Measurements from ENCODE around the gene MAP4K4. TPM values are rescaled to one million over a fixed set of nuclear protein-coding genes. Genes with fewer than 3 reads are reported as not detected.

MAP4K4 gene
- total and polyA plus RNA-seq, 2 of the 4 experiments (the other 2 are of a cell fraction), result 89.4 to 124 TPM

- Histone ChIP-seq H3K27me3 (ENCODE audit: control insufficient read depth, insufficient read depth, low read length) (no peaks in the 10 kb centered on the region), H3K18ac (ENCODE audit: low read depth, low read length) (no peak overlapping the region), H3K27ac (ENCODE audit: insufficient read depth, low read length) (no peak overlapping the region), H3K23ac (ENCODE audit: low read depth, low read length) (no peak overlapping the region; the same call in 1 of the 2 replicates), H4K8ac (ENCODE audit: low read depth in 2 of 2, low read length in 2 of 2) (no peak overlapping the region), H3K9me1 (ENCODE audit: insufficient read depth, low read length) (peaks cover 33% of the 10 kb centered on the region), H2BK15ac (ENCODE audit: low read depth, low read length) (no peak overlapping the region), H3K56ac (ENCODE audit: extremely low read depth, insufficient read depth, low read length) (no peak overlapping the region), H4K91ac (ENCODE audit: insufficient read depth, low read depth, low read length) (no peak overlapping the region), H3K9me3 (ENCODE audit: control insufficient read depth, insufficient read depth, low read length) (no peaks in the 10 kb centered on the region), H3K14ac (replicated peaks; ENCODE audit: low read depth, low read length) (no peak overlapping the region), H4K20me1 (ENCODE audit: insufficient read depth, low read length) (peaks cover 50% of the 10 kb centered on the region), H3K79me1 (ENCODE audit: low read depth in 1 of 2, low read length in 2 of 2) (peaks cover 11 to 71% of the 10 kb centered on the region in 2 experiments), H2AFZ (replicated peaks; ENCODE audit: low read length, poor library complexity) (no peak overlapping the region), H2AK5ac (ENCODE audit: low read depth, low read length) (peak overlapping the region; percentile 40), H2BK5ac (ENCODE audit: low read depth, low read length, poor library complexity, severe bottlenecking) (peak overlapping the region; percentile 30), H3K4ac (ENCODE audit: low read depth, low read length) (no peak overlapping the region), H2BK20ac (ENCODE audit: low read depth, low read length) (no peak overlapping the region), H3K9ac (ENCODE audit: low read depth, low read length) (no peak overlapping the region), H3K4me2 (ENCODE audit: low read depth, low read length) (no peak overlapping the region), H3K4me1 (ENCODE audit: control insufficient read depth, insufficient read depth, low read length) (peaks cover 31% of the 10 kb centered on the region), H3K4me3 (ENCODE audit: insufficient read depth, low read depth, low read length) (no peak overlapping the region), H4K5ac (ENCODE audit: low read depth, low read length) (no peak overlapping the region), H2BK120ac (ENCODE audit: low read depth, low read length) (0 out of 2 replicates have a peak overlapping the region, but pooled peaks have one; percentile 14), H3K36me3 (ENCODE audit: control insufficient read depth, insufficient read depth, low read length) (no peaks in the 10 kb centered on the region), H2AK9ac (replicated peaks; ENCODE audit: low read depth, low read length, poor library complexity) (no peak overlapping the region)
- no TSS peak for BruUV-seq (replicated peaks)
- TF ChIP-seq BHLHE40 (IDR thresholded peaks at IDR 0.05; ENCODE audit: low read depth, low read length), result no peak
- TF ChIP-seq RFX5 (IDR thresholded peaks at IDR 0.05; ENCODE audit: low read depth, low read length), result no peak
- no peak for TF ChIP-seq ELK1 (IDR thresholded peaks at IDR 0.05; ENCODE audit: borderline replicate concordance, low read depth, low read length)
- TF ChIP-seq FOS (IDR thresholded peaks at IDR 0.05; ENCODE audit: low read depth, low read length), result no peak
- no peak for TF ChIP-seq MAZ (IDR thresholded peaks at IDR 0.05; ENCODE audit: borderline replicate concordance, low read depth, low read length)
- TF ChIP-seq NFE2L2 (IDR thresholded peaks at IDR 0.05; ENCODE audit: low read depth, low read length), result no peak
- TF ChIP-seq CHD1 (IDR thresholded peaks at IDR 0.05; ENCODE audit: low read depth, low read length), result no peak
- dilution Hi-C loops (cut with HindIII; ENCODE audit: low sequenced_read_pairs, unreplicated experiment), result no loop called here
- ChIA-PET POLR2A (ENCODE audit: unreplicated experiment) (interaction anchor here (0.6 kb wide), 2 partner anchors 20 to 129 kb away, joined by 3 to 7 read pairs; no protein-coding TSS in a partner anchor), CTCF (interaction anchor here (0.6 kb wide), 1 partner anchor 25 kb away, joined by 3 read pairs; no protein-coding TSS in a partner anchor)
- DNase-seq (no peak), ATAC-seq (ENCODE audit: low read depth) (no peak)
- in situ Hi-C loops (cut with MboI; ENCODE audit: low sequenced_read_pairs), result no loop called here
- WGBS, 2 experiments (ENCODE audit: extremely low coverage in 2 of 2, insufficient read length in 1 of 2), result no CpG with 5 or more reads among the region's 3 CpGs
- intact Hi-C loops (cut with micrococcal nuclease), result no loop called here
Observed at GRCh38 chr2:101756266-101756665, 58.8 kb downstream of the MAP4K4 start.
